M059J (cell line): ENCODE results near the gene CLDN12. TPM values are rescaled to one million over a fixed set of nuclear protein-coding genes. Genes with fewer than 3 reads are reported as not detected.

Source experiments
- DNase-seq: peaks from one replicate; pipeline ENCODE4 v3.0.0-alpha.2; 2012; ENCODE audit warnings: low read depth
- total RNA-seq: library from RNA; depleted of rRNA; stranded (reverse); fragments of >200 nt; shearing (Covaris generic); gene quantifications from 2 replicates; pipeline ENCODE4 v1.2.3, GENCODE V29; 2014; rRNA removed

CLDN12 gene
- total RNA-seq, 1 experiment from 2014 or later = 37.6 TPM

DNA sequence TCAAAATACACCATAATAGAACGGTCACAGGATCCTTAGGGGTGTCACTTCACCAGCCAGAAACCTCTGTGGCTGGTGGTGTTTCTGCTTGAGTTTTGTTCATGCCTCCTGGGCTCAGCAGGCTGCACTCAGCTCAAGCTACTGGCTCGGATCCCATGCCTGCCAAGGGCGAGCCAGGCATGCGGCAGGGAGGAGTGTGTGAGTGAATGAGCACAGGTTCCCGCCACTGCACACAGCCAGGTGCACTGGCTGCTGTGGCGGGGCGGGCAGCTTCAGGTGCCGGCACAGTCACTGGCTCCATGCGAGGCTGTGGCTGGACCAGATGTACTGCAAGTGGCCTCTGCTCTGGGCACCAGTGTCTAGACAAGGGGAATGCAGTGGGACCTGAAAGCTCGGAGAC, 29.5 kb downstream of the CLDN12 start:
- no peak for DNase-seq

DNA sequence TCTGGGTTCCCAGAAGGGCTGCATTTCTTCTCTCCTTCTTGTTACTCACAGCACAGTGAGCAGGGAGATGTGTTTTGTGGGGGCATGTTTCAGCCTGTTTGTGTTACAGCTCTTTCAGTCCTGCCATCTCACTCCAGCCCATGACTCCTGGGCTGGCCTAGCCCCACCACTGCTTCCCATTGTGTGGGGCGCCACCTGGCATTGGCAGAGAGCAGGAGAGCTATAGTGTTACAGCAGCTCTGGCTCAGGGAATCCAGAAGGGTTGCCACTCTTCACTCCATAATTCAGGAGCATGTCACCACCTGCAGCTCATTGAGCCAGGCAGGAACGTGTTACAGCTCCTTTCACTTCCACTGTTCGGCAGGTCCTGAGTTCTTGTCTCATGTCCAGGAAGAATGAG, 30.0 kb downstream of the CLDN12 start:
- DNase-seq = no peak

DNA sequence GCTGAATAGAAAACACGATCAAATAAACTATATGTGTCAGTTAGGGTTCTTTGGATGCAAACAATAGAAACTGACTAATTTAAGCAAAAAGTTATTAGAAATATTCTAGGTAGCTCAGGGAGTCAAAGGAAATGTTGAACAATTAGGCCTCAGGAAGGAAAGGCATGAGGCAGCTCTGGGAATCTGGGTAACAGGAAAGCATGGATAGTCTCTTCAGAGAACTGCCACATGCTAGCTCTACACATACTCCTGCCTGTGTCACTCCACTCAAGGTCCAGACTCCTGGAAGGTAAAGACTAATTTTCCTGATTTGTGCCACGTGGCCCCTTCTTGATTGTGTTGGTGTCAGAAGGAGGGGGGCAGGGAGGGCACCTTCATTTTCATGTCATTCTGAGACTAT, 42.4 kb downstream of the CLDN12 start:
- no peak for DNase-seq

DNA sequence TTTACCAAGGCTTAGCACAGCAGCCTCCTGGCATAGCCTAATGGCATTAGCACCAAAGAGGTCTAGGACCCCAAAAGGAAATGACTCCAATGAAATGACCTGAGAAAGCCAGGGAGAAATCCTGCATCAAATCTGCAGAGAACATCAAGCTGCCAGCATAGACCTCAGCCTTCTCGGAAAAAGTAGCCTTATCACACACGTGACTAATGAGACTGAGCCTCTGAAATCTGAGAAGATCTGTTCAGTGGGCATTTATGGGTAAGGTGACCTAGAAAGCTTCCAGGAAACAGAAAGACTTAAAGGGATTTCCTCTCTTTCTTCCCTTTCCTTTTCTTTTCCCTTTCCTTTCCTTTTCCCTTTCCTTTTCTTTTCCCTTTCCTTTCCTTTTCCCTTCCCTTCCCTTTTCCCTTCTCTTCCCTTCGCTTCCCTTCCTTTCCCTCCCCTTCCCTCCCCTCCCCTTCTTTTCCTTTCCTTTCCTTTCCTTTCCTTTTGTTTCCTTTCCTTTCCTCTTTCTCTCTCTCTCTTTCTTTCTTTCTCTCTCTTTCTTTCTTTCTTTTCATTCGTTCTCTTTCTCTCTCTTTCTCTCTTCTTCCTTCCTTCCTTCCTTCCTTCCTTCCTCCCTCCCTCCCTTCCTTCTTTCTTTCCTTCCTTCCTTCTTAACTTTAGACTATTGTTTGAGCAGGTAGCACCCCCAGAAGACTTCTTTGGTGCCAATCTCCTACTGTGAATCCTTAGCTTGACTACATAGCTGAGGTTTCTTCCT, 43.1 kb downstream of the CLDN12 start:
- DNase-seq = peak; percentile 12

DNA sequence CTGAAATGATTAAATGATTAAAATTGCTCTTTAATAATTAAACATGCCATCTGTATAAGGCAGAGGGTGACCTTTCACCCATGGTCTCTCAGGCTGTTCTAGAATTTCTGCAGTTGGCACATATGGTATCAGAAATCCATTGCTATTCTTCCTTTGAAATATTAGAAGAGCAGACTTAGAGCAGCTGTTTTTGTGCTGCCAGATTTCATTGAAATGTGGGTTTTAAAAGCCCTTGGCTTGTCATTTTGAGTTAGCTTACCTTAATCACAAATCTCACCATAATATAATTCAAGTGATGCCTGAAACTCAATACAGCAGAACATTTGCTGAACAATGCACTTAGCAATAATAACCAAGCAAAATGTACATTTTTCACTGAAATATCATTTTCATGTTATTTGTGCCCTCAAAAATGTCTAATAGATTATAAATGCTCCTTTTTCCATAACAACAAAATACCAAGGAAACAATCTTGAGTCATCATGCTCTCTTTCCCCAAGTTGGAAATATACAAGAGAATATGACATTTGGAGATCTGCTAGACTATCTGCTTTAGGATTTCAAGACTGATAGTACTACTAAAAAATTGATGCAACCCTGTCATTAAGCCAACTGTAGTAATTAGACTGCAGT, 50.1 kb downstream of the CLDN12 start:
- DNase-seq = no peak

DNA sequence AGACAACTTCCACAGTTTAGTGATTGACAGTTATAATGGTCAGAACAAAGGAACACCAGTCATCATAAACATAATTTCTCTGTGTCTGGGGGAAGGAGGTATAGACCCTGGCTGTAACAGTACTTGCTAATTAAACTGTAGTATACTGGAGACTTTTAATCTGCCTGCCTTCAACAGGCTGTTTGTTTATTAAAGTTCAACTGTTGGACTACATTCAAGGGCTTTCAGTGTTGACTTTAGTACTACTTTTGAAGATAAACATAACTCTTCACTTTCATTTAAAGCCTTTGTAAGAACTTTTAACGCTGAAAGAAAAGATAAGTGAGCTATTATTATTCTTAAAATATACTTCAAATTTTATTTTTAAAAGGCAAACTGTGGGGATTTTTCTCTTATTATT, 50.7 kb downstream of the CLDN12 start:
- no peak for DNase-seq

DNA sequence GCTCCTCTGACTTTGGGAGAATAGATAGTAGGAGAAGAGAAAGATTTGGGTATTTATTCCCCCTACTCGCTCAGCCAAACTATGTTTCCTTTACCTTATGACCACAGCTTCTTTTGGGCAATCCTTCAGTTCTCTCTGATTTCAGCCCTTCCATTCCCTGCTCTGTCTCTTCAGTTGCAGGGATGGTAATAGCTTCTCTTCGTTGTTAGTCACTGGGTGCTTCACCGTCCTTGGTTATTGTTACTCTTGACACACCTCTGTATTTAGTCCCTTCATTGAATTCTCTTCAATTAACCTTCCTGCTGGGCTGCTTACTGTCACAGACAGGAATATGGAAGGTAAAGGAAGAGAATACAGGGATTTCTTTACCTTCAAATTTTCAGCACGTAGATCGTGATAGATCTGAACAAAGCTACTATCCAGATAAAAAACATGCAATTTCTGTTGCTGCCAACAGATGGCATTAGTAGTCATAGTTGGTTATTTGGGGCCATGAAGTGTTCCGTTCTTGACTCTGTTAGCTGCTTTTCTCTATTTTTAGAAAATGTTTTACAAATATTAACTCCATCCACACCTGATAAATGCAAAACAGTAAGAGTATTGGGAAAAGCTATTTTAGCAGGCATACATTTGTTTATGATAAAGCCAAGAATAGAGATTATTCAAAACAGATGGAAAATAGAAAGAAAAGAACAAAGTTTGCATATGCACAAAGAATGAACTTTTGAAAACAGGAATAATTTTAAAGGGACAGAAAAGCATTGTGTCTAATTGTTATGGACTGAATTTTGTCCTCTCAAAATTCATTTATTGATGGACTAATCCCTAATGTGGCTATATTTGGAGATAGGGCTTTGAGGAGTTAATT, 52.1 kb downstream of the CLDN12 start:
- peak; percentile 56 for DNase-seq

DNA sequence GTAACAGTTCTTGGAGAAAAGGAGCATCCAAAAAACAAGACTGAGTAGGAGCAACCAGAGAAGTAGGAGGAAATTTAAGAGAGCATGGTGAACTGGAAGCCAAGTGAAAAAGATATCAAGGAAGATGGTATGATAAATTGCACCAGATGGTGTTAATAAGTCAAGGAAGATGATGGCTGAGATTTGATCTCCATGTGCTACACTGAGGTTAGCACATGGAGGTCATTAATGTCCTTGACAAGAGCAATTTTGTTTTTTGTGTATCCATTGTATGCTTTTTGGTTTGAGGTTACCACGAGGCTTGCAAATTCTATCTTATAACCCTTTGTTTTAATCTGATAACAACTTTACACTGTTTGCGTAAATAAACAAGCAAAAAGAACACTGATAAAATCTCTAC, 54.8 kb downstream of the CLDN12 start:
- no peak for DNase-seq

DNA sequence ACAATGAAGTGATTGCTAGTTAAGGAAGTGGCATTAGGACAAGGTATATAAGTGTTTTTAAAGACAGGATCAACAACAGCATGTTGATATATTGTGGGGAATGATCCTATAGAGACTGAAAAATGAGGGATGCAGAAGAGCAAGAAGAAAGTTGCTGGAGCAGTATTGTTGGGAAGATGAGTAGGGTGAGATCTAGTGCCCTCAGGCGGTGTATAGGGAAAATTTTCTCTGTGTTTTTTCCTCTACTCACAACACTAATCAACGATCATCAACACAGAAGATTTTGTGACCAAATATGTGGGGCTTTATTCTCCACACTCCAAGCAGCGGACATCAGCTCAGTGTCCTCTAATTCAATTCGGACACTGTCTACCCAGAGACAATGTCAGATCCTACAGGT, 56.6 kb downstream of the CLDN12 start:
- peak; percentile 10 for DNase-seq

DNA sequence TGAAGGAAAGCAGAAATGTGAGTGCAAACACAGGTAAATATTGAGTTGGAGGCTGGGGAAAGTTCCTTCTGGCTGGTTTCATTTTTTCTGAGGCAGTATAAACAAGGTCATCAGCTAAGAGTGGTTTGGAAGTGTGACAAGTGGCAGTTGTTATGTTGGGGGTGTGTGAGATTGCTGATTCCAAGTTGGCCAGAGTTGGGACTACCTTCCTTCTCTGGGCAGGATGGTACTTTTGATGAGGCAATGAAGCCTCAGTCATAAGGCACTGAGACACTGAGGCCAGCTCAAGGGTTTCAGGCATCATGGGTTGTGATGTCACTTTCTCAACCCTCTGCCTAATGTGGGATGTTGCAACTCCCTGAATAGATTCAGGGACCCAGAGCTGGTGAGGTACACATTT, 58.0 kb downstream of the CLDN12 start:
- DNase-seq = peak; percentile 10

DNA sequence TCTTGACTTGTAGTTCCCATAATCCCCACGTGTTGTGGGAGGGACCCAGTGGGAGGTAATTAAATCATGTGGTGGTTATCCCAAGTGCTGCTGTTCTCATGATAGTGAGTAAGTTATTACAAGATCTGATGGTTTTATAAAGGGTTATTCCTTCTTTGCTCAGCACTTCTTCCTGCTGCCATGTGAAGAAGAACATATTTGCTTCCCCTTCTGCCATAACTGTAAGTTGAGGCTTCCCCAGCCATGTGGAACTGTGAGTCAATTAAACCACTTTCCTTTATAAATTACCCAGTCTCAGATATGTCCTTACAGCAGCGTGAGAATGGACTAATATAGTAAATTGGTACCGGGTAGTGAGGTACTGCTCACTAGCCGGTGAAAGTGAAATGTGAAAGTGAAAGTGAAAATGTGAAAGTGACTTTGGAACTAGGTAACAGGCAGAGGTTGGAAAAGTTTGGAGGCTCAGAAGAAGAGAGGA, 59.9 kb downstream of the CLDN12 start:
- DNase-seq = peak; percentile 42

Other genes starting within 250 kb of the CLDN12 start
- gene STEAP1, start 249.0 kb upstream of the CLDN12 start, total RNA-seq = 17.3 and 30.8 TPM in 2 replicates
- 3.8 and 6.2 TPM in 2 replicates for gene STEAP2, start 191.7 kb upstream of the CLDN12 start, total RNA-seq
- 1.6 and 3.2 TPM in 2 replicates for gene CFAP69, start 158.3 kb upstream of the CLDN12 start, total RNA-seq
- not detected in 2 replicates for gene FAM237B, start 82.2 kb upstream of the CLDN12 start, total RNA-seq
- gene GTPBP10, start 56.7 kb upstream of the CLDN12 start, total RNA-seq = 30.5 and 33.8 TPM in 2 replicates
- gene PTTG1IP2, start 66.2 kb downstream of the CLDN12 start, total RNA-seq = not detected in 2 replicates
- 3.9 and 6.5 TPM in 2 replicates for gene CDK14, start 192.9 kb downstream of the CLDN12 start, total RNA-seq